CD4-positive, alpha-beta T cell treated with Interferon alpha-2 for 1 hour (primary cell): ENCODE data around the gene RSRC1.
A peak's percentile ranks its signal among the peaks of the same experiment; 100 is the strongest.
"Not testable (repeated sequence)": the region's sequence is repeated elsewhere in the genome, so short reads cannot be mapped to it uniquely, and the experiment has no call there.

Source experiments
- DNase-seq, 2 donors: peaks; one replicate each; pipeline ENCODE4 v3.0.0-alpha.2; 2020 to 2022

The RSRC1 gene

GRCh38 chr3:158109804-158110657 is at the start of gene RSRC1:
Gene RSRC1, plus strand, starts transcription at chr3:158110089. Its CDS starts 12,016 bp downstream, at chr3:158122105.
- DNase-seq: peak; percentile 74 to 85

- not testable (repeated sequence) for DNase-seq
Observed at GRCh38 chr3:158065574-158065973, 44.3 kb upstream of the RSRC1 start.

GRCh38 chr3:158072790-158073189 is 37.1 kb upstream of the RSRC1 start:
- DNase-seq: no peak

- DNase-seq: no peak
Observed at GRCh38 chr3:158074591-158074990, 35.3 kb upstream of the RSRC1 start.

- DNase-seq: no peak
Observed at GRCh38 chr3:158079599-158079998, 30.3 kb upstream of the RSRC1 start.

GRCh38 chr3:158084651-158085050 is 25.2 kb upstream of the RSRC1 start:
- DNase-seq: no peak

- no peak for DNase-seq
Observed at GRCh38 chr3:158085358-158085757, 24.5 kb upstream of the RSRC1 start.

- DNase-seq: no peak
Observed at GRCh38 chr3:158085931-158086330, 24.0 kb upstream of the RSRC1 start.

- no peak for DNase-seq
Observed at GRCh38 chr3:158086361-158086760, 23.5 kb upstream of the RSRC1 start.

GRCh38 chr3:158086776-158087175 is 23.1 kb upstream of the RSRC1 start:
- DNase-seq: no peak

- no peak for DNase-seq
Observed at GRCh38 chr3:158091531-158091930, 18.4 kb upstream of the RSRC1 start.

- DNase-seq: no peak
Observed at GRCh38 chr3:158093526-158093925, 16.4 kb upstream of the RSRC1 start.

GRCh38 chr3:158094235-158095110 is 15.4 kb upstream of the RSRC1 start:
- DNase-seq: no peak

- DNase-seq: no peak
Observed at GRCh38 chr3:158095111-158095813, 14.6 kb upstream of the RSRC1 start.

- DNase-seq: no peak
Observed at GRCh38 chr3:158095814-158096704, 13.8 kb upstream of the RSRC1 start.

- DNase-seq: no peak
Observed at GRCh38 chr3:158097081-158097592, 12.8 kb upstream of the RSRC1 start.

- DNase-seq: peak; percentile 78
Observed at GRCh38 chr3:158097593-158098308, 12.1 kb upstream of the RSRC1 start.

GRCh38 chr3:158098309-158098639 is 11.6 kb upstream of the RSRC1 start:
- DNase-seq: no peak

- DNase-seq: no peak
Observed at GRCh38 chr3:158098834-158099424, 11.0 kb upstream of the RSRC1 start.

GRCh38 chr3:158100681-158101080 is 9.2 kb upstream of the RSRC1 start:
- DNase-seq: no peak
